Gastroesophageal sphincter (tissue), 4 donors: ENCODE data around the gene KRT15. TPM values are rescaled to one million over a fixed set of nuclear protein-coding genes. Genes with fewer than 3 reads are reported as not detected.

ENCODE experiments used
- ATAC-seq: fragments of 150-250 bp; one replicate; pipeline ENCODE4 v1.9.1; 2016; ENCODE audit warnings: mild to moderate bottlenecking, moderate library complexity
- H3K27ac ChIP-seq, 4 donors: fragments of 200-600 bp; sonication (generic) in 3 of 4; 1 replicate in 3 of 4; 2 replicates in 1 of 4; pipeline ENCODE4 v1.5.1; 2016 to 2019
- H3K27me3 ChIP-seq: fragments of 200-600 bp; sonication (generic); one replicate; pipeline ENCODE4 v1.5.1; 2019
- H3K36me3 ChIP-seq, 2 donors: fragments of 200-600 bp; sonication (generic); one replicate each; pipeline ENCODE4 v1.5.1; 2019; ENCODE audit warnings: control low read depth in 1 of 2
- H3K4me1 ChIP-seq, 3 donors: fragments of 200-600 bp; sonication (generic); 1 replicate in 2 of 3; 2 replicates in 1 of 3; pipeline ENCODE4 v1.5.1; 2016 to 2019; ENCODE audit warnings: control low read depth in 2 of 3
- H3K4me3 ChIP-seq, 2 donors: fragments of 200-600 bp; sonication (generic); one replicate each; pipeline ENCODE4 v1.5.1; 2019; ENCODE audit warnings: mild to moderate bottlenecking in 1 of 2, moderate library complexity in 1 of 2
- H3K9me3 ChIP-seq, 3 donors: fragments of 200-600 bp; sonication (generic); one replicate each; pipeline ENCODE4 v1.5.1; 2017 to 2019; ENCODE audit warnings: control low read depth in 2 of 3
- EP300 ChIP-seq: sonication (generic); formaldehyde crosslinking; IDR thresholded peaks from one replicate; pipeline ENCODE4 v1.6.1; 2017; ENCODE audit warnings: antibody characterized with exemption, mild to moderate bottlenecking
- POLR2A ChIP-seq, 2 donors: fragments of 450-650 bp; IDR thresholded peaks; one replicate each; pipeline ENCODE4 v1.6.1; 2017; ENCODE audit warnings: antibody characterized with exemption in 2 of 2, mild to moderate bottlenecking in 2 of 2, moderate library complexity in 1 of 2
- POLR2AphosphoS5 ChIP-seq: sonication (generic); formaldehyde crosslinking; IDR thresholded peaks from one replicate; pipeline ENCODE4 v1.6.1; 2017; ENCODE audit warnings: antibody characterized with exemption
- WGBS, 2 donors: methylation state at CpG; one replicate each; pipeline ENCODE4 v1.1.5; 2018; ENCODE audit warnings: low coverage in 1 of 2; 5-methylcytosine and 5-hydroxymethylcytosine counted together
- total RNA-seq, 4 donors: library from RNA; depleted of rRNA; stranded (reverse); fragments of >200 nt; gene quantifications; one replicate each; pipeline ENCODE4 v1.1.0, GENCODE V29; 2016
- TF ChIP-seq, protein P1 (sequence below), 4 experiments: fragments of 200-600 bp in 2 of 4; fragments of 450-650 bp in 2 of 4; sonication (generic) in 1 of 4; IDR thresholded peaks; one replicate each; pipeline ENCODE4 v1.5.1; 2017 to 2019; ENCODE audit warnings: antibody characterized with exemption in 4 of 4, mild to moderate bottlenecking in 2 of 4, moderate library complexity in 2 of 4

Gene KRT15
- total RNA-seq, 4 donors from 2014 or later = 1.2 to 129 (median 4.2) TPM

DNA sequence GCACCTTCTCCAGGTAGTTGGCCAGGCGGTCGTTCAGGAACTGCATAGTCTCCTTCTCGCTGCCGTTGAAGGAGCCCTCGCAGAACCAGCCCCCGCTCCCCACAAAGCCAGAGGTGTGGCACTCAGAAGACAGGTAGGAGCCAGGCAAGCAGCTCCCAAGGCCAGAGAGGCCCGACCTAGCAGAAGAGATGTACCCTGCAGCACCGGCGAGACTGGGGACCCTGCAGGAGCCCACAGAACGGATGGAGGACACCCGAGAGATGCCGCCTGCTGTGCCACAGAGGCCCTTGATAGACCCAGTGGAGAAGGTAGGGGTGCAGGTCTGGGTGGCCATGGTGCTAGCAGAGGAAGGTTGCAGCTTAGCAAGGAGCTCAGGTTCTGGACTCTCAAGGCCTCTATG, 29.2 kb downstream of the KRT15 start, which contains the start of gene KRT36:
Gene KRT36, minus strand, starts transcription at position 380 of the 400 bp plus-strand sequence. Its CDS starts 46 bp downstream, at position 334.
- Histone ChIP-seq H3K4me1 (peaks cover 0 to 11% (median 5%) of the 10 kb centered on the region in 3 donors), H3K27me3 (no peaks in the 10 kb centered on the region), H3K9me3 (no peaks in the 10 kb centered on the region), H3K27ac (no peak within 1 kb of the TSS), H3K36me3 (no peaks in the 10 kb centered on the region), H3K4me3 (no peak within 1 kb of the TSS)
- WGBS, 2 donors = no CpG with 5 or more reads among the region's 12 CpGs
- TF ChIP-seq POLR2AphosphoS5 = no peak
- TF ChIP-seq POLR2A (IDR thresholded peaks at IDR 0.05) = no peak
- no peak for TF ChIP-seq EP300
- TF ChIP-seq, protein P1, sequence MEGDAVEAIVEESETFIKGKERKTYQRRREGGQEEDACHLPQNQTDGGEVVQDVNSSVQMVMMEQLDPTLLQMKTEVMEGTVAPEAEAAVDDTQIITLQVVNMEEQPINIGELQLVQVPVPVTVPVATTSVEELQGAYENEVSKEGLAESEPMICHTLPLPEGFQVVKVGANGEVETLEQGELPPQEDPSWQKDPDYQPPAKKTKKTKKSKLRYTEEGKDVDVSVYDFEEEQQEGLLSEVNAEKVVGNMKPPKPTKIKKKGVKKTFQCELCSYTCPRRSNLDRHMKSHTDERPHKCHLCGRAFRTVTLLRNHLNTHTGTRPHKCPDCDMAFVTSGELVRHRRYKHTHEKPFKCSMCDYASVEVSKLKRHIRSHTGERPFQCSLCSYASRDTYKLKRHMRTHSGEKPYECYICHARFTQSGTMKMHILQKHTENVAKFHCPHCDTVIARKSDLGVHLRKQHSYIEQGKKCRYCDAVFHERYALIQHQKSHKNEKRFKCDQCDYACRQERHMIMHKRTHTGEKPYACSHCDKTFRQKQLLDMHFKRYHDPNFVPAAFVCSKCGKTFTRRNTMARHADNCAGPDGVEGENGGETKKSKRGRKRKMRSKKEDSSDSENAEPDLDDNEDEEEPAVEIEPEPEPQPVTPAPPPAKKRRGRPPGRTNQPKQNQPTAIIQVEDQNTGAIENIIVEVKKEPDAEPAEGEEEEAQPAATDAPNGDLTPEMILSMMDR (IDR thresholded peaks at IDR 0.05) = no peak
- no peak for ATAC-seq

- 76 to 86% methylated on average over 10 to 14 of the region's 29 CpGs for whole genome bisulfite sequencing, 2 donors
- Histone ChIP-seq H3K36me3 (no peaks in the 10 kb centered on the region), H3K9me3 (no peaks in the 10 kb centered on the region), H3K4me1 (peaks cover 0 to 2% (median 0%) of the 10 kb centered on the region in 3 donors), H3K27ac (no peak overlapping the region), H3K27me3 (no peaks in the 10 kb centered on the region), H3K4me3 (no peak overlapping the region)
- TF ChIP-seq POLR2AphosphoS5 = no peak
- TF ChIP-seq, protein P1 (IDR thresholded peaks at IDR 0.05) = peak in 1 of 4 experiments; percentile 19
- TF ChIP-seq POLR2A (IDR thresholded peaks at IDR 0.05) = no peak
- no peak for TF ChIP-seq EP300
- no peak for ATAC-seq
Measured at GRCh38 chr17:41486809-41487530, 31.7 kb downstream of the KRT15 start.

GRCh38 chr17:41486316-41486715, 32.4 kb downstream of the KRT15 start:
- no peak for TF ChIP-seq POLR2A (IDR thresholded peaks at IDR 0.05)
- no peak for TF ChIP-seq POLR2AphosphoS5
- TF ChIP-seq EP300 = no peak
- TF ChIP-seq, protein P1 (IDR thresholded peaks at IDR 0.05) = no peak
- Histone ChIP-seq H3K27ac (no peak overlapping the region), H3K4me3 (no peak overlapping the region), H3K4me1 (no peaks in the 10 kb centered on the region), H3K36me3 (no peaks in the 10 kb centered on the region), H3K27me3 (no peaks in the 10 kb centered on the region), H3K9me3 (no peaks in the 10 kb centered on the region)
- ATAC-seq = no peak
- 87 to 88% methylated on average over 3 to 10 of the region's 13 CpGs for WGBS, 2 donors

DNA sequence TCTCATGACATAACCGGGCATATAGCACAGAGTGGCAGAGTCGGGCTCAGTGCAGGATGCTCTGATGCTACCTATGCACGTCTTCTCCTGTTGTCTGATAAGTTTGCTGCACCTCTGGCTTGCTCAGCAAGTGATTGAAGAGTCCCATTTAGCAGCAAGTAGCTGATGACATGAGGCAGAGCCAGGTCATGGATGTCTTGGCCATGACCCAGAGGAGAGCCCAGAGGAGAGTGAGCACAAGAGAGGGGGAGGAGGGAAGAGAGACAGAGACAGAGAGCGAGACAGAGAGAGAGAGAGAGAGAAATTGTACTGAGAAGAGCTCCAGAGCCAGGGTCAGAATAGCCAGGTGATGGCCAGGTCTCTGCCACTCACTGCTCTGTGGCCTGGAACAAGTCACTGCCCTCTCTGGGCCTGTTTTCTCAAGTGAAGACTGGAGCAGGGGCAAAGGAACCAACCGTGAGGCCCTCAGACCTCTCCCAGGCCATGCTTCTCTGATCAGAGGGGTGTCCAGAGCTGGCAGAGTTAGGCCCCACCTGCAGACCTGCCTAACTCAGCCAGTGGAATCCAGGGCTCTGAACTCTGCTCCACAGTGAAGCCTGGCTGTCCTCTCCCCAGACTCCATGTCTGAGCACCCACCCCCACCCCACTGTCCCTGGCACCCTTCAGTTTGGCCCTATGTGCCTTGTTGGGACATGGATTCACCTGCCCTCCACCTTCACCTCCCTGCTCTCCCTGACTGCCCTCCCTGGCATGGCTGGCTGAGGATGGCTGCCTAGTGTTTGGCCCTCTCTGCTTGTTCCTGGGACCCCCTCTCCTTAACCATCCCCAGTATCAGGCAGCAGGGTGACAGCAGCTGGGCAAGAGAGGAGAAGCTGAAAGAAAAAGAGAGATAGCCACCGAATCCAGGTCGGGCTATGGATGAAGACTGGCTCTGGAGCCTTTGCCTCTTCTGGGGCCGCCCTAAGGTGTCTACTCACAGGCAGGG, 33.5 kb downstream of the KRT15 start:
- ATAC-seq = no peak
- TF ChIP-seq, protein P1 (IDR thresholded peaks at IDR 0.05) = no peak
- no peak for TF ChIP-seq POLR2AphosphoS5
- TF ChIP-seq POLR2A (IDR thresholded peaks at IDR 0.05) = no peak
- TF ChIP-seq EP300 = no peak
- 90 to 100% methylated on average over 1 to 3 of the region's 8 CpGs for WGBS, 2 donors

More for the DNA sequence above, 33.5 kb downstream of the KRT15 start:
- H3K4me1 ChIP-seq = no peaks in the 10 kb centered on the region
- H3K27ac ChIP-seq = no peak overlapping the region
- no peak overlapping the region for H3K4me3 ChIP-seq
- H3K27me3 ChIP-seq = no peaks in the 10 kb centered on the region
- H3K36me3 ChIP-seq = no peaks in the 10 kb centered on the region
- no peaks in the 10 kb centered on the region for H3K9me3 ChIP-seq
